H9 (cell line): Measurements from ENCODE around the gene LYSMD4. TPM values are rescaled to one million over a fixed set of nuclear protein-coding genes. Genes with fewer than 3 reads are reported as not detected.

Experiments used
- DNase-seq: peaks from one replicate; pipeline ENCODE4 v3.0.0-alpha.2; 2017
- H2AFZ ChIP-seq: one replicate; pipeline ENCODE4 v1.6.1; 2013; ENCODE audit warnings: mild to moderate bottlenecking, low read length, control low read depth, moderate library complexity
- H2AK5ac ChIP-seq: 2 replicates; pipeline ENCODE4 v1.6.1; 2013; ENCODE audit warnings: low read length, control low read depth, mixed read lengths; ENCODE audit not compliant: insufficient read length
- H2BK120ac ChIP-seq: one replicate; pipeline ENCODE4 v1.6.1; 2013; ENCODE audit warnings: low read depth, mild to moderate bottlenecking, low read length, control low read depth, inconsistent platforms; ENCODE audit not compliant: poor library complexity, severe bottlenecking
- H2BK12ac ChIP-seq: 2 replicates; pipeline ENCODE4 v1.6.1; 2013; ENCODE audit warnings: low read length, control low read depth, mixed read lengths, low read depth; ENCODE audit not compliant: insufficient read length
- H2BK15ac ChIP-seq: 2 replicates; pipeline ENCODE4 v1.6.1; 2013; ENCODE audit warnings: low read depth, low read length, control low read depth
- H2BK20ac ChIP-seq: one replicate; pipeline ENCODE4 v1.6.1; 2013; ENCODE audit warnings: low read depth, mild to moderate bottlenecking, low read length, control low read depth, inconsistent platforms; ENCODE audit not compliant: poor library complexity, severe bottlenecking
- H2BK5ac ChIP-seq: 2 replicates; pipeline ENCODE4 v1.6.1; 2013; ENCODE audit warnings: low read length, control low read depth, mixed read lengths; ENCODE audit not compliant: insufficient read length
- H3K14ac ChIP-seq: 2 replicates; pipeline ENCODE4 v1.6.1; 2013; ENCODE audit warnings: low read length, control low read depth; ENCODE audit not compliant: insufficient read depth
- H3K18ac ChIP-seq: 2 replicates; pipeline ENCODE4 v1.6.1; 2013; ENCODE audit warnings: low read depth, mild to moderate bottlenecking, mixed read lengths, low read length, control low read depth; ENCODE audit not compliant: insufficient read length
- H3K23ac ChIP-seq: 2 replicates; pipeline ENCODE4 v1.6.1; 2013; ENCODE audit warnings: low read length, control low read depth, mixed read lengths, low read depth; ENCODE audit not compliant: insufficient read length
- H3K23me2 ChIP-seq: 2 replicates; pipeline ENCODE4 v1.6.1; 2013; ENCODE audit warnings: low read depth, mild to moderate bottlenecking, mixed read lengths, low read length, control low read depth; ENCODE audit not compliant: insufficient read length, poor library complexity, severe bottlenecking
- H3K27ac ChIP-seq: 2 replicates; pipeline ENCODE4 v1.5.1; 2013; ENCODE audit warnings: low read length, control low read depth, mixed read lengths, low read depth; ENCODE audit not compliant: insufficient read length
- H3K27me3 ChIP-seq: 2 replicates; pipeline ENCODE4 v1.6.1; 2013; ENCODE audit warnings: low read length, control low read depth, inconsistent platforms; ENCODE audit not compliant: insufficient read depth
- H3K4ac ChIP-seq: 2 replicates; pipeline ENCODE4 v1.6.1; 2013; ENCODE audit warnings: low read depth, mild to moderate bottlenecking, control low read depth, inconsistent platforms, low read length, moderate library complexity
- H3K4me1 ChIP-seq: 2 replicates; pipeline ENCODE4 v1.6.1; 2013; ENCODE audit warnings: low read length, control low read depth, inconsistent platforms; ENCODE audit not compliant: insufficient read depth
- H3K4me2 ChIP-seq: 2 replicates; pipeline ENCODE4 v1.6.1; 2013; ENCODE audit warnings: low read length, control low read depth, mixed read lengths; ENCODE audit not compliant: insufficient read length, insufficient read depth
- H3K56ac ChIP-seq: 2 replicates; pipeline ENCODE4 v1.6.1; 2013; ENCODE audit warnings: low read depth, mild to moderate bottlenecking, mixed read lengths, low read length, control low read depth; ENCODE audit not compliant: insufficient read length
- H3K79me1 ChIP-seq: 2 replicates; pipeline ENCODE4 v1.6.1; 2013; ENCODE audit warnings: low read depth, mild to moderate bottlenecking, moderate library complexity, low read length, control low read depth, inconsistent platforms; ENCODE audit not compliant: insufficient read depth, poor library complexity, severe bottlenecking
- H3K79me2 ChIP-seq: 2 replicates; pipeline ENCODE4 v1.6.1; 2013; ENCODE audit warnings: low read length, control low read depth, inconsistent platforms; ENCODE audit not compliant: insufficient read depth
- H3K9ac ChIP-seq: 2 replicates; pipeline ENCODE4 v1.6.1; 2013; ENCODE audit warnings: low read length, control low read depth, mixed read lengths; ENCODE audit not compliant: insufficient read length; ENCODE audit errors: extremely low read depth
- H3K9me3 ChIP-seq: one replicate; pipeline ENCODE4 v1.6.1; 2013; ENCODE audit warnings: low read depth, low read length, inconsistent platforms; ENCODE audit not compliant: control insufficient read depth
- H3T11ph ChIP-seq: one replicate; pipeline ENCODE4 v1.6.1; 2013; ENCODE audit warnings: mild to moderate bottlenecking, low read length, control low read depth, inconsistent platforms
- H4K20me1 ChIP-seq: one replicate; pipeline ENCODE4 v1.6.1; 2013; ENCODE audit not compliant: control insufficient read depth, insufficient read length, insufficient read depth
- H4K5ac ChIP-seq: 2 replicates; pipeline ENCODE4 v1.6.1; 2013; ENCODE audit warnings: low read depth, mild to moderate bottlenecking, mixed read lengths, low read length, control low read depth; ENCODE audit not compliant: insufficient read length
- H4K8ac ChIP-seq: replicated peaks from 2 replicates; pipeline ENCODE4 v1.6.1; 2013; ENCODE audit warnings: low read length, control low read depth, mixed read lengths, low read depth; ENCODE audit not compliant: insufficient read length
- H4K91ac ChIP-seq: 2 replicates; pipeline ENCODE4 v1.6.1; 2013; ENCODE audit warnings: low read depth, mild to moderate bottlenecking, moderate library complexity, mixed read lengths, low read length, control low read depth; ENCODE audit not compliant: insufficient read length
- H3K27ac Mint-ChIP-seq, 3 experiments: 2 replicates in 2 of 3; 3 replicates in 1 of 3; pipeline ENCODE4 v1.8.0; 2020 to 2021; ENCODE audit warnings: mixed read lengths in 3 of 3, mild to moderate bottlenecking in 1 of 3, moderate library complexity in 1 of 3
- H3K27me3 Mint-ChIP-seq: 2 replicates; pipeline ENCODE4 v1.8.0; 2021; ENCODE audit warnings: low read depth, mild to moderate bottlenecking, moderate library complexity, mixed read lengths
- H3K36me3 Mint-ChIP-seq, 3 experiments: 2 replicates in 2 of 3; 3 replicates in 1 of 3; pipeline ENCODE4 v1.8.0; 2020 to 2021; ENCODE audit warnings: low read depth in 3 of 3, mixed read lengths in 3 of 3; ENCODE audit not compliant: insufficient read depth in 1 of 3
- H3K4me1 Mint-ChIP-seq, 2 experiments: 2 replicates each; pipeline ENCODE4 v1.8.0; 2020; ENCODE audit warnings: mixed read lengths in 2 of 2
- H3K4me3 Mint-ChIP-seq, 2 experiments: 2 replicates in 1 of 2; 3 replicates in 1 of 2; pipeline ENCODE4 v1.8.0; 2020 to 2021; ENCODE audit warnings: mild to moderate bottlenecking in 2 of 2, mixed read lengths in 2 of 2, moderate library complexity in 1 of 2
- H3K9me3 Mint-ChIP-seq, 2 experiments: 2 replicates in 1 of 2; 3 replicates in 1 of 2; pipeline ENCODE4 v1.8.0; 2020; ENCODE audit warnings: mild to moderate bottlenecking in 2 of 2, mixed read lengths in 2 of 2, moderate library complexity in 1 of 2
- WGBS: extraction: QIAGEN DNeasy Blood & Tissue Kit; methylation state at CpG from one replicate; pipeline ENCODE4 v1.1.7; 2013; ENCODE audit warnings: missing lambda C conversion rate, low lambda C conversion rate, mixed read lengths; ENCODE audit not compliant: insufficient read length; ENCODE audit errors: extremely low coverage; 5-methylcytosine and 5-hydroxymethylcytosine counted together
- total RNA-seq: library from RNA; stranded (reverse); gene quantifications from 2 replicates; pipeline ENCODE4 v1.2.1, GENCODE V29; 2021
- TF ChIP-seq, protein P1 (sequence below): fragments of 200-600 bp; sonication (generic); conservative IDR thresholded peaks from 3 replicates; pipeline ENCODE4 v1.8.0; 2021; ENCODE audit warnings: antibody characterized with exemption, mild to moderate bottlenecking

Gene LYSMD4
- total RNA-seq, 1 experiment from 2014 or later = 10.0 TPM

DNA sequence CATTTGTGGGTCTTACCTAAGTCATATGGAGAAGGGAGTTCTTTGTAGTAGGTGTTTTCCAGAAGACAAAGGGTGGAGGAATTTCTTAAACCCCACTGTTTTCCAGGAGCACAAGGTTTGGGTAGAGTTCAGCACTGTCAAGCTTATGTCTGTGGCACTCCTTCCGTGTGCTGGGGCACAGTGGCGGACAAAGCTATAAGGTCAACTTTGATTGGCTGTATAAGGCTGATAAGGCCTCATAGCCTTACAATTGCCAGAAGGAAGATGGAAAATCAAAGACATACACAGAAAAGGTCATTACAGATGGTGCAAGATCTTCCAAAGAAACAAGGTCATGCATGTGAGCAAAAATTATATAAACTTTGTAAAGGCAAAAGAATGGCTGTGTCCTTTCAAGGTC, 3.5 kb upstream of the LYSMD4 start:
- H3K9me3 Mint-ChIP-seq = no peaks in the 10 kb centered on the region
- peaks cover 11 to 15% of the 10 kb centered on the region in 2 experiments for H3K4me1 Mint-ChIP-seq
- no peak overlapping the region for H2BK15ac ChIP-seq
- no peak overlapping the region for H4K5ac ChIP-seq
- no peaks in the 10 kb centered on the region for H3K79me1 ChIP-seq
- no peak overlapping the region for H3K4me3 Mint-ChIP-seq
- no peak overlapping the region for H3K4ac ChIP-seq
- H2AK5ac ChIP-seq = no peak overlapping the region
- no peaks in the 10 kb centered on the region for H3K27me3 ChIP-seq
- no peak overlapping the region for H3K9ac ChIP-seq
- no peak overlapping the region for H3T11ph ChIP-seq
- no peak overlapping the region for H4K91ac ChIP-seq
- H3K36me3 Mint-ChIP-seq = no peaks in the 10 kb centered on the region
- no peak overlapping the region for H3K4me2 ChIP-seq
- H2BK5ac ChIP-seq = no peak overlapping the region
- no peak overlapping the region for H3K27ac Mint-ChIP-seq
- H3K27ac ChIP-seq = no peak overlapping the region
- H3K9me3 ChIP-seq = no peaks in the 10 kb centered on the region
- no CpG with 5 or more reads among the region's 2 CpGs for WGBS
- DNase-seq = no peak
- H3K56ac ChIP-seq = no peak overlapping the region
- H4K20me1 ChIP-seq = no peaks in the 10 kb centered on the region
- peaks cover 10% of the 10 kb centered on the region for H3K27me3 Mint-ChIP-seq
- H3K4me1 ChIP-seq = no peaks in the 10 kb centered on the region
- no peak overlapping the region for H2BK20ac ChIP-seq
- no peak overlapping the region for H2BK12ac ChIP-seq
- H3K23me2 ChIP-seq = peaks cover 15% of the 10 kb centered on the region
- no peak overlapping the region for H2AFZ ChIP-seq
- H3K23ac ChIP-seq = no peak overlapping the region
- H3K18ac ChIP-seq = no peak overlapping the region
- H4K8ac ChIP-seq = no peak overlapping the region
- no peak overlapping the region for H3K14ac ChIP-seq
- TF ChIP-seq, protein P1, sequence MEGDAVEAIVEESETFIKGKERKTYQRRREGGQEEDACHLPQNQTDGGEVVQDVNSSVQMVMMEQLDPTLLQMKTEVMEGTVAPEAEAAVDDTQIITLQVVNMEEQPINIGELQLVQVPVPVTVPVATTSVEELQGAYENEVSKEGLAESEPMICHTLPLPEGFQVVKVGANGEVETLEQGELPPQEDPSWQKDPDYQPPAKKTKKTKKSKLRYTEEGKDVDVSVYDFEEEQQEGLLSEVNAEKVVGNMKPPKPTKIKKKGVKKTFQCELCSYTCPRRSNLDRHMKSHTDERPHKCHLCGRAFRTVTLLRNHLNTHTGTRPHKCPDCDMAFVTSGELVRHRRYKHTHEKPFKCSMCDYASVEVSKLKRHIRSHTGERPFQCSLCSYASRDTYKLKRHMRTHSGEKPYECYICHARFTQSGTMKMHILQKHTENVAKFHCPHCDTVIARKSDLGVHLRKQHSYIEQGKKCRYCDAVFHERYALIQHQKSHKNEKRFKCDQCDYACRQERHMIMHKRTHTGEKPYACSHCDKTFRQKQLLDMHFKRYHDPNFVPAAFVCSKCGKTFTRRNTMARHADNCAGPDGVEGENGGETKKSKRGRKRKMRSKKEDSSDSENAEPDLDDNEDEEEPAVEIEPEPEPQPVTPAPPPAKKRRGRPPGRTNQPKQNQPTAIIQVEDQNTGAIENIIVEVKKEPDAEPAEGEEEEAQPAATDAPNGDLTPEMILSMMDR = no peak
- H2BK120ac ChIP-seq = no peak overlapping the region
- no peaks in the 10 kb centered on the region for H3K79me2 ChIP-seq
